GM18867 (cell line): ENCODE results near the gene CLDN3.

ENCODE experiments used
- ATAC-seq: cut with Tn5 transposase; IDR thresholded peaks from one replicate; pipeline ENCODE4 v1.9.1; 2021; ENCODE audit warnings: mild to moderate bottlenecking, moderate library complexity; ENCODE audit not compliant: unreplicated experiment

CLDN3 gene

GRCh38 chr7:73773700-73774517, 3.8 kb upstream of the CLDN3 start:
- no peak for ATAC-seq

- no peak for ATAC-seq
These were observed 995 bp upstream of the CLDN3 start for GRCh38 chr7:73770860-73771670.

GRCh38 chr7:73769481-73770001, 529 bp downstream of the CLDN3 start:
- no peak for ATAC-seq

- ATAC-seq = no peak
These were observed 1.2 kb downstream of the CLDN3 start for GRCh38 chr7:73768641-73769480.

- no peak for ATAC-seq
These were observed 3.4 kb downstream of the CLDN3 start for GRCh38 chr7:73766556-73767229.

- ATAC-seq = no peak
These were observed 7.4 kb downstream of the CLDN3 start for GRCh38 chr7:73762659-73762999.

GRCh38 chr7:73761854-73762658, 8.0 kb downstream of the CLDN3 start:
- no peak for ATAC-seq

GRCh38 chr7:73758581-73759138, 11.4 kb downstream of the CLDN3 start:
- ATAC-seq = no peak

- ATAC-seq = no peak
These were observed 19.9 kb downstream of the CLDN3 start for GRCh38 chr7:73749931-73750776.

- no peak for ATAC-seq
These were observed 23.7 kb downstream of the CLDN3 start for GRCh38 chr7:73746378-73746777.

GRCh38 chr7:73742753-73743641, 27.1 kb downstream of the CLDN3 start:
- ATAC-seq = no peak

- no peak for ATAC-seq
These were observed 27.7 kb downstream of the CLDN3 start for GRCh38 chr7:73742338-73742752.

- no peak for ATAC-seq
These were observed 28.5 kb downstream of the CLDN3 start for GRCh38 chr7:73741600-73741999.

- no peak for ATAC-seq
These were observed 29.3 kb downstream of the CLDN3 start for GRCh38 chr7:73740771-73741170.

- no peak for ATAC-seq
These were observed 29.9 kb downstream of the CLDN3 start for GRCh38 chr7:73740212-73740611.

GRCh38 chr7:73739387-73739767, 30.7 kb downstream of the CLDN3 start:
- peak; percentile 0 for ATAC-seq

GRCh38 chr7:73738612-73739386, 31.3 kb downstream of the CLDN3 start, which contains the start of gene ABHD11:
TSS of gene ABHD11 (minus strand) at chr7:73738802. CDS start at chr7:73738770, 32 bp downstream.
- ATAC-seq = peak; percentile 81
